Esophagus squamous epithelium (tissue), 4 donors: ENCODE results near the gene MOV10L1.

ENCODE experiments used
- POLR2A ChIP-seq, 4 donors: fragments of 450-650 bp; IDR thresholded peaks; one replicate each; pipeline ENCODE4 v1.6.1; 2017; ENCODE audit warnings: antibody characterized with exemption in 4 of 4, mild to moderate bottlenecking in 4 of 4, moderate library complexity in 3 of 4
- TF ChIP-seq, protein P1 (sequence below), 6 experiments: fragments of 450-650 bp in 4 of 6; fragments of 200-600 bp in 2 of 6; sonication (generic) in 2 of 6; IDR thresholded peaks; one replicate each; pipeline ENCODE4 v1.5.1; 2016 to 2019; ENCODE audit warnings: antibody characterized with exemption in 6 of 6, mild to moderate bottlenecking in 4 of 6, moderate library complexity in 4 of 6

DNA sequence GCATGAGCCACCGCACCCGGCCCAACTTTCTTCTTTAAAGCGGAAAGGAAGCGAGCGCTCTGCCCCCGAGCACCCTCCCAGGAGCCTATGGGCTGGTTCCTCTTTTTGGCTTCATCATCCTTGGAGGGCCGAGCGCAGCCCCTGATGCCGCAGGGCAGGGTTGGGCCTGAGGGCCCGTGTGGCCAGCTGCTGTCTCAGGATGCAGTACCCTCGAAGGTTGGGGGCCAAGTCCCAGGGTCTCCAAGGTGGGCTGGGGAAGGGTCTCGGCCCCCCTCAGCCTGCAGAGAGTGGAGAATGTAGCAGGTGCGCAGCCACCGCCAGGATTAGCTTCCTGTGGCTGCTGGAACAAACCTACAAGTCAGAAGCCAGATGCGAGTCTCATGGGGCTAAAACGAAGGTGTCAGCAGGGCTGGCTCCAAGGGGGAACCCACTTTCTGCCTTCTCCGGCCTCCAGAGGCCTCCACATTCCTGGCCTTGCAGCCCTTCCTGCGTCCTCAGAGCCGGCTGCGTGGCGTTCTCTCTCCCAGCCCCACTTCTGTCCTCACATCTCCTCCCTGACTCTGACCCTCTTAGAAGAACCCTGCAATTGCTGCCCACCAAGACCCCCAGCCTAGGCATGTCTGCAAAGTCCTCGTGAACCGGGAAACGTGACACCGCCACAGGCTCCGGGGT, 83.6 kb downstream of the MOV10L1 start:
- no peak for TF ChIP-seq POLR2A (IDR thresholded peaks at IDR 0.05)
- TF ChIP-seq, protein P1, sequence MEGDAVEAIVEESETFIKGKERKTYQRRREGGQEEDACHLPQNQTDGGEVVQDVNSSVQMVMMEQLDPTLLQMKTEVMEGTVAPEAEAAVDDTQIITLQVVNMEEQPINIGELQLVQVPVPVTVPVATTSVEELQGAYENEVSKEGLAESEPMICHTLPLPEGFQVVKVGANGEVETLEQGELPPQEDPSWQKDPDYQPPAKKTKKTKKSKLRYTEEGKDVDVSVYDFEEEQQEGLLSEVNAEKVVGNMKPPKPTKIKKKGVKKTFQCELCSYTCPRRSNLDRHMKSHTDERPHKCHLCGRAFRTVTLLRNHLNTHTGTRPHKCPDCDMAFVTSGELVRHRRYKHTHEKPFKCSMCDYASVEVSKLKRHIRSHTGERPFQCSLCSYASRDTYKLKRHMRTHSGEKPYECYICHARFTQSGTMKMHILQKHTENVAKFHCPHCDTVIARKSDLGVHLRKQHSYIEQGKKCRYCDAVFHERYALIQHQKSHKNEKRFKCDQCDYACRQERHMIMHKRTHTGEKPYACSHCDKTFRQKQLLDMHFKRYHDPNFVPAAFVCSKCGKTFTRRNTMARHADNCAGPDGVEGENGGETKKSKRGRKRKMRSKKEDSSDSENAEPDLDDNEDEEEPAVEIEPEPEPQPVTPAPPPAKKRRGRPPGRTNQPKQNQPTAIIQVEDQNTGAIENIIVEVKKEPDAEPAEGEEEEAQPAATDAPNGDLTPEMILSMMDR (IDR thresholded peaks at IDR 0.05) = no peak
